K562 (cell line): ENCODE results near the gene NT5DC2. TPM values are rescaled to one million over a fixed set of nuclear protein-coding genes. Genes with fewer than 3 reads are reported as not detected.

Experiments used
- ARID4B ChIP-seq: sonication (generic); formaldehyde crosslinking; IDR thresholded peaks from 2 replicates; pipeline ENCODE4 v1.8.0; 2022; ENCODE audit warnings: mild to moderate bottlenecking, missing genetic modification reagents
- CCNT2 ChIP-seq: IDR thresholded peaks from 2 replicates; pipeline ENCODE4 v1.6.1; 2011; ENCODE audit warnings: borderline replicate concordance, low read depth, mild to moderate bottlenecking, moderate library complexity, mixed read lengths, low read length; ENCODE audit not compliant: insufficient read length; ENCODE audit errors: extremely low read depth
- COPS2 ChIP-seq: fragments of 450-650 bp; conservative IDR thresholded peaks from 2 replicates; pipeline ENCODE4 v1.6.1; 2016; ENCODE audit warnings: mild to moderate bottlenecking, moderate library complexity
- PRPF4 ChIP-seq: fragments of 200-400 bp; formaldehyde crosslinking; IDR thresholded peaks from one replicate; pipeline ENCODE4 v1.6.1; 2017; ENCODE audit warnings: low read length, low read depth, mild to moderate bottlenecking; ENCODE audit not compliant: insufficient read depth, poor library complexity, severe bottlenecking
- RBM22 ChIP-seq: fragments of 200-400 bp; formaldehyde crosslinking; IDR thresholded peaks from 2 replicates; pipeline ENCODE4 v1.6.1; 2018; ENCODE audit warnings: low read length, low read depth; ENCODE audit not compliant: poor library complexity, severe bottlenecking
- USF1 ChIP-seq: sonication (generic); formaldehyde crosslinking; IDR thresholded peaks from 2 replicates; pipeline ENCODE4 v1.9.0; 2022; ENCODE audit warnings: mild to moderate bottlenecking, missing genetic modification reagents
- ZBTB26 ChIP-seq: fragments of 450-650 bp; formaldehyde crosslinking; IDR thresholded peaks from 2 replicates; pipeline ENCODE4 v1.4.0; 2022; ENCODE audit warnings: missing genetic modification characterization
- ZFP91 ChIP-seq: sonication (generic); formaldehyde crosslinking; IDR thresholded peaks from 2 replicates; pipeline ENCODE4 v1.8.0; 2022; ENCODE audit warnings: mild to moderate bottlenecking, missing genetic modification reagents
- polyA plus RNA-seq, 8 experiments: library from polyadenylated mRNA; depleted of rRNA in 4 of 8; stranded (reverse) in 5 of 8; unstranded in 3 of 8; fragments of >200 nt; fragmentation: Nextera tagmentation in 2 of 8; fragmentation: Illumina TruSeq in 1 of 8; extraction: Ambion mirVana in 2 of 8; extraction: Trizol in 1 of 8; gene quantifications; 2 replicates each; pipeline versions ENCODE4 v1.2.1 to v1.2.3, GENCODE V29; 2011 to 2014; ENCODE audit warnings: inconsistent platforms in 1 of 8, missing spikeins in 1 of 8
- total RNA-seq, 7 experiments: library from RNA; depleted of rRNA in 6 of 7; stranded (reverse); fragments of >200 nt in 6 of 7; fragmentation: Illumina TruSeq in 2 of 7; extraction: Trizol in 2 of 7; gene quantifications; 2 replicates each; pipeline versions ENCODE4 v1.2.1 to v1.2.3, GENCODE V29; 2011 to 2021; ENCODE audit warnings: low replicate concordance in 1 of 7
- TF ChIP-seq, protein P1 (sequence below): sonication (generic); formaldehyde crosslinking; IDR thresholded peaks from 2 replicates; pipeline ENCODE4 v1.8.0; 2023; ENCODE audit warnings: missing genetic modification reagents, mild to moderate bottlenecking, borderline replicate concordance

NT5DC2 gene
- total and polyA plus RNA-seq, 9 of the 15 experiments (the other 6 are each of a cell fraction or from before 2014, with no cell fraction given), result 25.6 to 168 (median 122) TPM

DNA sequence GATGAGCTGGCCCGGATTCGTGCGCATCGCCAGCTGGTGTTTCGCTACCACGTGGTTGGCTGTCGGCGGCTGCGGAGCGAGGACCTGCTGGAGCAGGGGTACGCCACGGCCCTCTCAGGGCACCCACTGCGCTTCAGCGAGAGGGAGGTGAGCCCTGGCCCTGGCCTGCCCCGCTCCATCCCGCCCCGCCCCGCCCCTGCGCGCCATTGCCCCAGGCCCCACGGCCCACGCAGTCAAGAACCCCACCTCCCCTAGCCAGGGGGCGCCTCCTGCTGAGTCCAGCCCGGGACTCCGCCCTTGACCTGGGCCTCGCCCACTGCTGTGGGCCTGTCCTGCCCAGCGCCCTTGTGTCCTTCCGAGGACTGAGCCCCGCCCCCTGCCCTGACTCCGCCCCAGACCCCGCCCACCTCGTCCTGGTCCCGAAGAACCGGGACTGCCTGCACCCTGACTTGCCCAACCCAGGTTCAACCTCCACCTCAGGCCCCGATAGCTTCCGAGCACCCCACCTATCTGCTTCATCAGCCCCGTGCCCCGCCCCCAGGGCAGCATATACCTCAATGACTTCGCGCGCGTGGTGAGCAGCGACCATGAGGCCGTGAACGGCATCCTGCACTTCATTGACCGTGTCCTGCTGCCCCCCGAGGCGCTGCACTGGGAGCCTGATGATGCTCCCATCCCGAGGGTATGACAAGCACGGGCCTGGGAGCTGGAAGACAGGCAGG lies 14.8 kb downstream of the NT5DC2 start (continued):
- no peak for TF ChIP-seq ARID4B (CRISPR knock-in tag)
- no peak for TF ChIP-seq COPS2
- TF ChIP-seq ZFP91 (CRISPR knock-in tag), result 0 out of 2 replicates have a peak, but pooled peaks have one; percentile 29
- no peak for TF ChIP-seq ZBTB26 (CRISPR knock-in tag)
- TF ChIP-seq USF1 (CRISPR knock-in tag), result 0 out of 2 replicates have a peak, but pooled peaks have one; percentile 25
- TF ChIP-seq CCNT2, result no peak
- TF ChIP-seq, protein P1, sequence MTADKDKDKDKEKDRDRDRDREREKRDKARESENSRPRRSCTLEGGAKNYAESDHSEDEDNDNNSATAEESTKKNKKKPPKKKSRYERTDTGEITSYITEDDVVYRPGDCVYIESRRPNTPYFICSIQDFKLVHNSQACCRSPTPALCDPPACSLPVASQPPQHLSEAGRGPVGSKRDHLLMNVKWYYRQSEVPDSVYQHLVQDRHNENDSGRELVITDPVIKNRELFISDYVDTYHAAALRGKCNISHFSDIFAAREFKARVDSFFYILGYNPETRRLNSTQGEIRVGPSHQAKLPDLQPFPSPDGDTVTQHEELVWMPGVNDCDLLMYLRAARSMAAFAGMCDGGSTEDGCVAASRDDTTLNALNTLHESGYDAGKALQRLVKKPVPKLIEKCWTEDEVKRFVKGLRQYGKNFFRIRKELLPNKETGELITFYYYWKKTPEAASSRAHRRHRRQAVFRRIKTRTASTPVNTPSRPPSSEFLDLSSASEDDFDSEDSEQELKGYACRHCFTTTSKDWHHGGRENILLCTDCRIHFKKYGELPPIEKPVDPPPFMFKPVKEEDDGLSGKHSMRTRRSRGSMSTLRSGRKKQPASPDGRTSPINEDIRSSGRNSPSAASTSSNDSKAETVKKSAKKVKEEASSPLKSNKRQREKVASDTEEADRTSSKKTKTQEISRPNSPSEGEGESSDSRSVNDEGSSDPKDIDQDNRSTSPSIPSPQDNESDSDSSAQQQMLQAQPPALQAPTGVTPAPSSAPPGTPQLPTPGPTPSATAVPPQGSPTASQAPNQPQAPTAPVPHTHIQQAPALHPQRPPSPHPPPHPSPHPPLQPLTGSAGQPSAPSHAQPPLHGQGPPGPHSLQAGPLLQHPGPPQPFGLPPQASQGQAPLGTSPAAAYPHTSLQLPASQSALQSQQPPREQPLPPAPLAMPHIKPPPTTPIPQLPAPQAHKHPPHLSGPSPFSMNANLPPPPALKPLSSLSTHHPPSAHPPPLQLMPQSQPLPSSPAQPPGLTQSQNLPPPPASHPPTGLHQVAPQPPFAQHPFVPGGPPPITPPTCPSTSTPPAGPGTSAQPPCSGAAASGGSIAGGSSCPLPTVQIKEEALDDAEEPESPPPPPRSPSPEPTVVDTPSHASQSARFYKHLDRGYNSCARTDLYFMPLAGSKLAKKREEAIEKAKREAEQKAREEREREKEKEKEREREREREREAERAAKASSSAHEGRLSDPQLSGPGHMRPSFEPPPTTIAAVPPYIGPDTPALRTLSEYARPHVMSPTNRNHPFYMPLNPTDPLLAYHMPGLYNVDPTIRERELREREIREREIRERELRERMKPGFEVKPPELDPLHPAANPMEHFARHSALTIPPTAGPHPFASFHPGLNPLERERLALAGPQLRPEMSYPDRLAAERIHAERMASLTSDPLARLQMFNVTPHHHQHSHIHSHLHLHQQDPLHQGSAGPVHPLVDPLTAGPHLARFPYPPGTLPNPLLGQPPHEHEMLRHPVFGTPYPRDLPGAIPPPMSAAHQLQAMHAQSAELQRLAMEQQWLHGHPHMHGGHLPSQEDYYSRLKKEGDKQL (CRISPR knock-in tag), result no peak
- no peak for TF ChIP-seq PRPF4
- no peak for TF ChIP-seq RBM22
